ENCODE measurements around the gene ZNF532.
"Not testable (repeated sequence)": the region's sequence is repeated elsewhere in the genome, so short reads cannot be mapped to it uniquely, and the experiment has no call there.

ZNF532 gene

GRCh38 chr18:58864146-58865032 lies at the start of gene ZNF532:
Gene ZNF532, plus strand, starts transcription at chr18:58864877. CDS start in a region left out here.
- DNase-seq, result no peak

GRCh38 chr18:58819051-58819450 lies 45.6 kb upstream of the ZNF532 start:
- DNase-seq, result no peak

GRCh38 chr18:58820251-58820650 lies 44.4 kb upstream of the ZNF532 start:
- DNase-seq, result no peak

GRCh38 chr18:58822944-58823343 lies 41.7 kb upstream of the ZNF532 start:
- DNase-seq, result no peak

- DNase-seq, result no peak
Measured at GRCh38 chr18:58823412-58823811, 41.3 kb upstream of the ZNF532 start.

GRCh38 chr18:58826926-58827325 lies 37.8 kb upstream of the ZNF532 start:
- not testable (repeated sequence) for DNase-seq

- no peak for DNase-seq
Measured at GRCh38 chr18:58827428-58827827, 37.2 kb upstream of the ZNF532 start.

GRCh38 chr18:58827886-58828285 lies 36.8 kb upstream of the ZNF532 start:
- no peak for DNase-seq

GRCh38 chr18:58828399-58829121 lies 36.1 kb upstream of the ZNF532 start:
- DNase-seq, result no peak

- no peak for DNase-seq
Measured at GRCh38 chr18:58829263-58829662, 35.4 kb upstream of the ZNF532 start.

GRCh38 chr18:58829886-58830285 lies 34.8 kb upstream of the ZNF532 start:
- not testable (repeated sequence) for DNase-seq

- DNase-seq, result no peak
Measured at GRCh38 chr18:58831606-58832005, 33.1 kb upstream of the ZNF532 start.

GRCh38 chr18:58838165-58838860 lies 26.4 kb upstream of the ZNF532 start:
- DNase-seq, result no peak

- no peak for DNase-seq
Measured at GRCh38 chr18:58838946-58839345, 25.7 kb upstream of the ZNF532 start.

- DNase-seq, result no peak
Measured at GRCh38 chr18:58842978-58843687, 21.5 kb upstream of the ZNF532 start.

- no peak for DNase-seq
Measured at GRCh38 chr18:58843688-58844035, 21.0 kb upstream of the ZNF532 start.

- no peak for DNase-seq
Measured at GRCh38 chr18:58844871-58845270, 19.8 kb upstream of the ZNF532 start.

GRCh38 chr18:58845928-58846724 lies 18.6 kb upstream of the ZNF532 start:
- DNase-seq, result no peak

- DNase-seq, result no peak
Measured at GRCh38 chr18:58847383-58848071, 17.1 kb upstream of the ZNF532 start.

- no peak for DNase-seq
Measured at GRCh38 chr18:58848685-58849084, 16.0 kb upstream of the ZNF532 start.

- no peak for DNase-seq
Measured at GRCh38 chr18:58850786-58851469, 13.7 kb upstream of the ZNF532 start.
